ENCODE results near the gene EPHB2. TPM values are rescaled to one million over a fixed set of nuclear protein-coding genes. Genes with fewer than 3 reads are reported as not detected.

Gene EPHB2
- total and polyA plus RNA-seq, 2 of the 4 experiments (the other 2 are of a cell fraction) = 52.3 to 58.8 TPM

- 100% methylated on average over 1 of the region's 13 CpGs; no CpG with 5 or more reads in 1 of the 2 experiments for WGBS, 2 experiments (ENCODE audit: extremely low coverage in 2 of 2, insufficient read length in 1 of 2)
- POLR2A ChIA-PET (ENCODE audit: unreplicated experiment) = no interaction called here
- H2BK15ac ChIP-seq (ENCODE audit: low read depth, low read length) = no peak overlapping the region
- BruUV-seq (replicated peaks) = no TSS peak
- H2AFZ ChIP-seq (replicated peaks; ENCODE audit: low read length, poor library complexity) = no peak overlapping the region
- no peak overlapping the region for H4K5ac ChIP-seq (ENCODE audit: low read depth, low read length)
- no peak overlapping the region for H3K23ac ChIP-seq (ENCODE audit: low read depth, low read length)
- H3K4me3 ChIP-seq (ENCODE audit: insufficient read depth, low read depth, low read length) = no peak overlapping the region
- H3K4ac ChIP-seq (ENCODE audit: low read depth, low read length) = no peak overlapping the region
- H3K27me3 ChIP-seq (ENCODE audit: control insufficient read depth, insufficient read depth, low read length) = no peaks in the 10 kb centered on the region
- peaks cover 25% of the 10 kb centered on the region for H3K9me1 ChIP-seq (ENCODE audit: insufficient read depth, low read length)
- intact Hi-C loops (cut with micrococcal nuclease) = no loop called here
- no peak overlapping the region for H3K56ac ChIP-seq (ENCODE audit: extremely low read depth, insufficient read depth, low read length)
- no peak for TF ChIP-seq USF2 (IDR thresholded peaks at IDR 0.05; ENCODE audit: low read depth, low read length)
- TF ChIP-seq NFE2L2 (IDR thresholded peaks at IDR 0.05; ENCODE audit: low read depth, low read length) = no peak
- TF ChIP-seq MAZ (IDR thresholded peaks at IDR 0.05; ENCODE audit: borderline replicate concordance, low read depth, low read length) = no peak
- TF ChIP-seq FOS (IDR thresholded peaks at IDR 0.05; ENCODE audit: low read depth, low read length) = no peak
- TF ChIP-seq ELK1 (IDR thresholded peaks at IDR 0.05; ENCODE audit: borderline replicate concordance, low read depth, low read length) = no peak
- TF ChIP-seq RFX5 (IDR thresholded peaks at IDR 0.05; ENCODE audit: low read depth, low read length) = no peak
- TF ChIP-seq SMC3 (IDR thresholded peaks at IDR 0.05; ENCODE audit: low read depth, low read length) = no peak
- TF ChIP-seq MXI1 (IDR thresholded peaks at IDR 0.05; ENCODE audit: borderline replicate concordance, low read depth, low read length) = no peak
- no peak for TF ChIP-seq CTCF (conservative IDR thresholded peaks at IDR 0.05; ENCODE audit: low read depth, low read length)
- TF ChIP-seq POLR2A (IDR thresholded peaks at IDR 0.05; ENCODE audit: low read depth, low read length) = no peak
- no peak for TF ChIP-seq CHD1 (IDR thresholded peaks at IDR 0.05; ENCODE audit: low read depth, low read length)
- TF ChIP-seq RAD21 (IDR thresholded peaks at IDR 0.05; ENCODE audit: low read length) = no peak
- no peak for TF ChIP-seq CEBPB (IDR thresholded peaks at IDR 0.05; ENCODE audit: low read depth, low read length)
- no peak for TF ChIP-seq BHLHE40 (IDR thresholded peaks at IDR 0.05; ENCODE audit: low read depth, low read length)
- no peak for TF ChIP-seq RCOR1 (IDR thresholded peaks at IDR 0.05; ENCODE audit: insufficient replicate concordance, low read length)
- TF ChIP-seq MAFK (IDR thresholded peaks at IDR 0.05; ENCODE audit: low read depth, low read length) = no peak
- no peak overlapping the region for H2AK5ac ChIP-seq (ENCODE audit: low read depth, low read length)
- ATAC-seq (ENCODE audit: low read depth) (no peak), DNase-seq (no peak)
- no peak overlapping the region for H2BK120ac ChIP-seq (ENCODE audit: low read depth, low read length)
- H3K18ac ChIP-seq (ENCODE audit: low read depth, low read length) = no peak overlapping the region
- H4K8ac ChIP-seq (ENCODE audit: low read depth in 2 of 2, low read length in 2 of 2) = no peak overlapping the region
- no peak overlapping the region for H3K14ac ChIP-seq (replicated peaks; ENCODE audit: low read depth, low read length)
- H3K9me3 ChIP-seq (ENCODE audit: control insufficient read depth, insufficient read depth, low read length) = no peaks in the 10 kb centered on the region
- H3K4me2 ChIP-seq (ENCODE audit: low read depth, low read length) = no peak overlapping the region
- no peak overlapping the region for H4K91ac ChIP-seq (ENCODE audit: insufficient read depth, low read depth, low read length)
- no peak overlapping the region for H3K9ac ChIP-seq (ENCODE audit: low read depth, low read length)
- no peak overlapping the region for H2BK20ac ChIP-seq (ENCODE audit: low read depth, low read length)
- CTCF ChIA-PET = no interaction called here
- in situ Hi-C loops (cut with MboI; ENCODE audit: low sequenced_read_pairs) = no loop called here
- no peaks in the 10 kb centered on the region for H3K36me3 ChIP-seq (ENCODE audit: control insufficient read depth, insufficient read depth, low read length)
- H3K27ac ChIP-seq (ENCODE audit: insufficient read depth, low read length) = no peak overlapping the region
- dilution Hi-C loops (cut with HindIII; ENCODE audit: low sequenced_read_pairs, unreplicated experiment) = no loop called here
- H3K79me1 ChIP-seq (ENCODE audit: low read depth in 1 of 2, low read length in 2 of 2) = peaks cover 36 to 87% of the 10 kb centered on the region in 2 experiments
- peaks cover 75% of the 10 kb centered on the region for H4K20me1 ChIP-seq (ENCODE audit: insufficient read depth, low read length)
- no peak overlapping the region for H2BK5ac ChIP-seq (ENCODE audit: low read depth, low read length, poor library complexity, severe bottlenecking)
- H2AK9ac ChIP-seq (replicated peaks; ENCODE audit: low read depth, low read length, poor library complexity) = no peak overlapping the region
- H3K4me1 ChIP-seq (ENCODE audit: control insufficient read depth, insufficient read depth, low read length) = peaks cover 2% of the 10 kb centered on the region; the same call in 1 of the 2 replicates
These were observed 51.2 kb downstream of the EPHB2 start for GRCh38 chr1:22761821-22762220.

Measured in IMR-90 (cell line).